Panc1 (cell line): ENCODE results near the gene MMAB. TPM values are rescaled to one million over a fixed set of nuclear protein-coding genes. Genes with fewer than 3 reads are reported as not detected.
A peak's percentile ranks its signal among the peaks of the same experiment; 100 is the strongest.

Experiments used
- ATAC-seq: fragments of 200-7000 bp; cut with Tn5 transposase; 2 replicates; pipeline ENCODE4 v1.9.1; 2020; ENCODE audit warnings: mild to moderate bottlenecking, moderate library complexity
- BruUV-seq: library from RNA; stranded (reverse); fragments of 400-500 nt; replicated peaks from 2 replicates; lab custom pipeline; 2021; lab: Mats Ljungman, UMichigan
- CTCF ChIA-PET: fragments of 300-600 bp; sonication (Branson Sonifier 250); formaldehyde crosslinking; loops from one replicate; lab custom pipeline; 2022; ENCODE audit warnings: antibody characterized with exemption; lab: Charles Lee
- POLR2A ChIA-PET: fragments of 300-600 bp; sonication (Branson Sonifier 250); formaldehyde crosslinking; loops from one replicate; lab custom pipeline; 2022; ENCODE audit warnings: antibody characterized with exemption; lab: Charles Lee
- DNase-seq: peaks from one replicate; pipeline ENCODE4 v3.0.0-alpha.2; 2010; ENCODE audit warnings: low read depth, low spot score
- H3K27ac ChIP-seq: 2 replicates; pipeline ENCODE4 v1.5.1; 2011; ENCODE audit warnings: mild to moderate bottlenecking, low read length, inconsistent platforms
- H3K27me3 ChIP-seq: fragments of 200-500 bp; sonication (Bioruptor generic); 2 replicates; pipeline ENCODE4 v1.6.0; 2014; ENCODE audit warnings: low read length, inconsistent platforms; ENCODE audit not compliant: control insufficient read depth, insufficient read depth
- H3K36me3 ChIP-seq: fragments of 200-500 bp; sonication (Bioruptor generic); 2 replicates; pipeline ENCODE4 v1.5.1; 2014; ENCODE audit warnings: inconsistent platforms, mild to moderate bottlenecking, low read length, moderate library complexity; ENCODE audit not compliant: control insufficient read depth, insufficient read depth
- H3K4me1 ChIP-seq: 2 replicates; pipeline ENCODE4 v1.5.1; 2011; ENCODE audit warnings: inconsistent platforms, mild to moderate bottlenecking, low read length, moderate library complexity; ENCODE audit not compliant: control insufficient read depth, insufficient read depth
- H3K4me3 ChIP-seq, 2 experiments: 2 replicates each; pipeline ENCODE4 v1.5.1; 2011 to 2012; ENCODE audit warnings: low read depth in 2 of 2, low read length in 2 of 2, mild to moderate bottlenecking in 2 of 2, inconsistent platforms in 1 of 2, moderate library complexity in 1 of 2
- H3K9me3 ChIP-seq: fragments of 200-500 bp; sonication (Bioruptor generic); 2 replicates; pipeline ENCODE4 v1.5.1; 2014; ENCODE audit warnings: low read depth, mild to moderate bottlenecking, inconsistent platforms, low read length, moderate library complexity; ENCODE audit not compliant: control insufficient read depth, insufficient read depth
- POLR2AphosphoS5 ChIP-seq: IDR thresholded peaks from 2 replicates; pipeline ENCODE4 v1.6.1; 2012; ENCODE audit warnings: mild to moderate bottlenecking, low read depth, low read length, moderate library complexity
- SIN3A ChIP-seq: IDR thresholded peaks from 2 replicates; pipeline ENCODE4 v1.6.1; 2012; ENCODE audit warnings: low read depth, mild to moderate bottlenecking, low read length, moderate library complexity, borderline replicate concordance; ENCODE audit not compliant: insufficient read depth
- TCF7L2 ChIP-seq: IDR thresholded peaks from 2 replicates; pipeline ENCODE4 v1.6.1; 2011; ENCODE audit warnings: mild to moderate bottlenecking, low read depth, low read length, inconsistent platforms
- in situ Hi-C: cut with HindIII; loops from 2 replicates; pipeline ENCODE4 v1.10.0; 2016; ENCODE audit warnings: low sequenced_read_pairs, low pct_unique_long_range_greater_than_20kb
- intact Hi-C: fragments of 100-400 bp; cut with micrococcal nuclease; formaldehyde crosslinking; loops from one replicate; pipeline ENCODE4 v1.10.0; 2022; ENCODE audit not compliant: unreplicated experiment
- total RNA-seq: library from RNA; stranded (reverse); gene quantifications from one replicate; pipeline ENCODE4 v1.2.1, GENCODE V29; 2021; ENCODE audit not compliant: unreplicated experiment
- TF ChIP-seq, protein P1 (sequence below), 2 experiments: IDR thresholded peaks; 2 replicates each; pipeline ENCODE4 v1.6.1; 2011 to 2012; ENCODE audit warnings: low read depth in 2 of 2, control low read depth in 1 of 2, low read length in 1 of 2, mild to moderate bottlenecking in 1 of 2, moderate library complexity in 1 of 2; ENCODE audit not compliant: insufficient read depth in 1 of 2
- TF ChIP-seq, protein P2 (sequence below): fragments of 450-650 bp; IDR thresholded peaks from 2 replicates; pipeline ENCODE4 v1.5.1; 2017; ENCODE audit warnings: mild to moderate bottlenecking

Gene MMAB
- total RNA-seq, 1 experiment from 2014 or later: 58.6 TPM

DNA sequence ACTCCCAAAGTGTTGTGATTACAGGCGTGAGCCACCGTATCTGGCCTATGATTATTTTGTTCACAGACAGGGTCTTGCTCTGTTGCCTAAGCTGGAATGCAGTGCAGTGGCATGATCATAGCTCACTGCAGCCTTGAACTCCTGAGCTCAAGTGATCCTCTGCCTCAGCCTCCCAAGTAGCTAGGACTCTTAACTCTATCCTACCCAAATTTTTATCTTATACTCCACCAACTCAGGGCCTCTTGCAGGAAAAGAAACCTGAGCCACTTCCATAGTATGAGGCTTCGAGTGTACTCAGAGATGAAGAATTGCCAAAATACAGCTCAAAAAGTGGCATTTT, 828 bp downstream of the MMAB start:
- Histone ChIP-seq H3K9me3 (no peaks in the 10 kb centered on the region), H3K27ac (peak overlapping the region; percentile 86), H3K36me3 (peaks cover 7% of the 10 kb centered on the region; the same call in 1 of the 2 replicates), H3K4me1 (peaks cover 11% of the 10 kb centered on the region), H3K4me3 (peak overlapping the region; percentile 53 to 76), H3K27me3 (no peaks in the 10 kb centered on the region)
- ChIA-PET CTCF (no interaction called here), POLR2A (interaction anchor here (0.6 kb wide), 1 partner anchor 94 kb away, joined by 3 read pairs; no protein-coding TSS in a partner anchor)
- in situ Hi-C loops: no loop called here
- TF ChIP-seq, protein P1, sequence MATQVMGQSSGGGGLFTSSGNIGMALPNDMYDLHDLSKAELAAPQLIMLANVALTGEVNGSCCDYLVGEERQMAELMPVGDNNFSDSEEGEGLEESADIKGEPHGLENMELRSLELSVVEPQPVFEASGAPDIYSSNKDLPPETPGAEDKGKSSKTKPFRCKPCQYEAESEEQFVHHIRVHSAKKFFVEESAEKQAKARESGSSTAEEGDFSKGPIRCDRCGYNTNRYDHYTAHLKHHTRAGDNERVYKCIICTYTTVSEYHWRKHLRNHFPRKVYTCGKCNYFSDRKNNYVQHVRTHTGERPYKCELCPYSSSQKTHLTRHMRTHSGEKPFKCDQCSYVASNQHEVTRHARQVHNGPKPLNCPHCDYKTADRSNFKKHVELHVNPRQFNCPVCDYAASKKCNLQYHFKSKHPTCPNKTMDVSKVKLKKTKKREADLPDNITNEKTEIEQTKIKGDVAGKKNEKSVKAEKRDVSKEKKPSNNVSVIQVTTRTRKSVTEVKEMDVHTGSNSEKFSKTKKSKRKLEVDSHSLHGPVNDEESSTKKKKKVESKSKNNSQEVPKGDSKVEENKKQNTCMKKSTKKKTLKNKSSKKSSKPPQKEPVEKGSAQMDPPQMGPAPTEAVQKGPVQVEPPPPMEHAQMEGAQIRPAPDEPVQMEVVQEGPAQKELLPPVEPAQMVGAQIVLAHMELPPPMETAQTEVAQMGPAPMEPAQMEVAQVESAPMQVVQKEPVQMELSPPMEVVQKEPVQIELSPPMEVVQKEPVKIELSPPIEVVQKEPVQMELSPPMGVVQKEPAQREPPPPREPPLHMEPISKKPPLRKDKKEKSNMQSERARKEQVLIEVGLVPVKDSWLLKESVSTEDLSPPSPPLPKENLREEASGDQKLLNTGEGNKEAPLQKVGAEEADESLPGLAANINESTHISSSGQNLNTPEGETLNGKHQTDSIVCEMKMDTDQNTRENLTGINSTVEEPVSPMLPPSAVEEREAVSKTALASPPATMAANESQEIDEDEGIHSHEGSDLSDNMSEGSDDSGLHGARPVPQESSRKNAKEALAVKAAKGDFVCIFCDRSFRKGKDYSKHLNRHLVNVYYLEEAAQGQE (IDR thresholded peaks at IDR 0.05; ENCODE audit: insufficient read depth in 1 of 2, low read depth in 2 of 2, low read length in 1 of 2): no peak
- TF ChIP-seq POLR2AphosphoS5 (no peak), TCF7L2 (no peak)
- TF ChIP-seq, protein P2, sequence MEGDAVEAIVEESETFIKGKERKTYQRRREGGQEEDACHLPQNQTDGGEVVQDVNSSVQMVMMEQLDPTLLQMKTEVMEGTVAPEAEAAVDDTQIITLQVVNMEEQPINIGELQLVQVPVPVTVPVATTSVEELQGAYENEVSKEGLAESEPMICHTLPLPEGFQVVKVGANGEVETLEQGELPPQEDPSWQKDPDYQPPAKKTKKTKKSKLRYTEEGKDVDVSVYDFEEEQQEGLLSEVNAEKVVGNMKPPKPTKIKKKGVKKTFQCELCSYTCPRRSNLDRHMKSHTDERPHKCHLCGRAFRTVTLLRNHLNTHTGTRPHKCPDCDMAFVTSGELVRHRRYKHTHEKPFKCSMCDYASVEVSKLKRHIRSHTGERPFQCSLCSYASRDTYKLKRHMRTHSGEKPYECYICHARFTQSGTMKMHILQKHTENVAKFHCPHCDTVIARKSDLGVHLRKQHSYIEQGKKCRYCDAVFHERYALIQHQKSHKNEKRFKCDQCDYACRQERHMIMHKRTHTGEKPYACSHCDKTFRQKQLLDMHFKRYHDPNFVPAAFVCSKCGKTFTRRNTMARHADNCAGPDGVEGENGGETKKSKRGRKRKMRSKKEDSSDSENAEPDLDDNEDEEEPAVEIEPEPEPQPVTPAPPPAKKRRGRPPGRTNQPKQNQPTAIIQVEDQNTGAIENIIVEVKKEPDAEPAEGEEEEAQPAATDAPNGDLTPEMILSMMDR: no peak
- ATAC-seq (no peak), DNase-seq (no peak)
- TSS peak; percentile 73 for BruUV-seq
- intact Hi-C loops: no loop called here

DNA sequence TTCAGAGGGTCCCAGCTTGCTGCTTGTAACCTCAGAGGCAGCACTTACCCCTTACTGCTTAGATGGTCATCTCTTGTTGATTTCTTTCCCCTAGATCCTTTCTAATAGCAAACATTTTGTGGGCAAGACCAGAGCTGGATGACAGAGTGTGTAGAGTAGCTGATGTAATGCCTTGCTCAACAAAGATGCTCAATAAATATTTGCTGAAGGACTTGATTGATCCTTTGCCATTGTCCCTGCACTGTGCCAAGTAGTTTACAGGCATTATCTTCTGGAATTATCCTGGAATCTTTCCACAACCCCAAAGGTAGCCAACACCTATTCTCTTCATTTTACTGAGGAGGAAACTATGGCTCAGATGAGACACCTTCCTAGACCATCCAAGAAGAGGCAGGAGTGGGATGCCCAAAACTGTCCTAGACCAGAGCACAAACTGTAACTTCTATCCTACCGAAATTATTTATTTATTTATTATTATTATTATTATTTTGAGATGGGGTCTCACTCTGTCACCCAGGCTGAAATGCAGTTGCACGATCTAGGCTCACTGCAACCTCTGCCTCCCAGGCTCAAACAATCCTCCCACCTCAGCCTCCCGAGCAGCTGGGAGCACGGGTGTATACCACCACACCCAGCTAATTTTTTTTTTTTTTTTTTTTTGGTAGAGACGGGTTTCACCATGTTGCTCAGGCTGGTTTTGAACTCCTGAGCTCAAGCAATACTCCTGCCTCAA, 1.4 kb downstream of the MMAB start:
- ATAC-seq (no peak), DNase-seq (no peak)
- Histone ChIP-seq H3K4me1 (peaks cover 11% of the 10 kb centered on the region), H3K9me3 (no peaks in the 10 kb centered on the region), H3K36me3 (peaks cover 5% of the 10 kb centered on the region; the same call in 1 of the 2 replicates), H3K27ac (no peak overlapping the region; the same call in 1 of the 2 replicates), H3K4me3 (no peak overlapping the region), H3K27me3 (no peaks in the 10 kb centered on the region)
- no TSS peak for BruUV-seq
- POLR2A ChIA-PET: interaction anchor here (0.6 kb wide), 1 partner anchor 94 kb away, joined by 3 read pairs; no protein-coding TSS in a partner anchor
- in situ Hi-C loops (no loop called here), intact Hi-C loops (no loop called here)
- TF ChIP-seq, protein P2: no peak
- TF ChIP-seq TCF7L2 (no peak), SIN3A (no peak), POLR2AphosphoS5 (no peak)
- TF ChIP-seq, protein P1 (IDR thresholded peaks at IDR 0.05; ENCODE audit: insufficient read depth in 1 of 2, low read depth in 2 of 2, low read length in 1 of 2): no peak
- CTCF ChIA-PET: no interaction called here
